Spleen (tissue), 11 donors: ENCODE measurements around the gene ETNPPL. TPM values are rescaled to one million over a fixed set of nuclear protein-coding genes. Genes with fewer than 3 reads are reported as not detected.
A peak's percentile ranks its signal among the peaks of the same experiment; 100 is the strongest.

ENCODE experiments used
- DNase-seq: peaks from one replicate; pipeline ENCODE4 v3.0.0-alpha.2; 2020
- H3K27ac ChIP-seq, 8 donors: fragments of 200-600 bp; sonication (generic) in 7 of 8; 1 replicate in 4 of 8; 2 replicates in 4 of 8; pipeline versions ENCODE4 v1.5.0 to v1.8.0; 2016 to 2021; ENCODE audit warnings: inconsistent platforms in 4 of 8, mild to moderate bottlenecking in 4 of 8, moderate library complexity in 1 of 8
- H3K27me3 ChIP-seq, 7 donors: fragments of 200-600 bp; sonication (generic) in 6 of 7; replicated peaks in 1 of 7; 1 replicate in 4 of 7; 2 replicates in 3 of 7; pipeline versions ENCODE4 v1.5.0 to v1.8.0; 2016 to 2021; ENCODE audit warnings: inconsistent platforms in 3 of 7, mild to moderate bottlenecking in 1 of 7
- H3K36me3 ChIP-seq, 6 donors: fragments of 200-600 bp; sonication (generic) in 5 of 6; 1 replicate in 4 of 6; 2 replicates in 2 of 6; pipeline versions ENCODE4 v1.5.0 to v1.8.0; 2016 to 2021; ENCODE audit warnings: inconsistent platforms in 2 of 6
- H3K4me1 ChIP-seq, 6 donors: fragments of 200-600 bp; sonication (generic) in 5 of 6; 1 replicate in 3 of 6; 2 replicates in 3 of 6; pipeline versions ENCODE4 v1.5.0 to v1.8.0; 2016 to 2021; ENCODE audit warnings: inconsistent platforms in 3 of 6
- H3K4me3 ChIP-seq, 8 donors: fragments of 200-600 bp; sonication (generic) in 7 of 8; 1 replicate in 4 of 8; 2 replicates in 4 of 8; pipeline versions ENCODE4 v1.5.0 to v1.8.0; 2016 to 2021; ENCODE audit warnings: inconsistent platforms in 4 of 8, mild to moderate bottlenecking in 4 of 8, moderate library complexity in 2 of 8
- H3K9me3 ChIP-seq, 8 donors: fragments of 200-600 bp; sonication (generic) in 7 of 8; 1 replicate in 4 of 8; 2 replicates in 4 of 8; pipeline versions ENCODE4 v1.5.0 to v1.8.0; 2016 to 2021; ENCODE audit warnings: inconsistent platforms in 4 of 8
- CTCF ChIP-seq, 11 experiments: fragments of 200-600 bp in 7 of 11; fragments of 450-650 bp in 4 of 11; sonication (generic) in 4 of 11; IDR thresholded peaks in 8 of 11; conservative IDR thresholded peaks in 3 of 11; 1 replicate in 7 of 11; 2 replicates in 4 of 11; pipeline versions ENCODE4 v1.4.0 to v1.8.0; 2016 to 2021; ENCODE audit warnings: antibody characterized with exemption in 11 of 11, inconsistent platforms in 4 of 11, mild to moderate bottlenecking in 1 of 11
- POLR2A ChIP-seq, 3 donors: fragments of 450-650 bp; IDR thresholded peaks; one replicate each; pipeline ENCODE4 v1.5.1; 2017; ENCODE audit warnings: antibody characterized with exemption in 3 of 3, mild to moderate bottlenecking in 1 of 3
- POLR2AphosphoS5 ChIP-seq, 3 donors: sonication (generic); formaldehyde crosslinking; IDR thresholded peaks; one replicate each; pipeline ENCODE4 v1.5.1; 2017; ENCODE audit warnings: antibody characterized with exemption in 3 of 3
- WGBS, 5 donors: extraction: QIAGEN DNeasy Blood & Tissue Kit in 3 of 5; methylation state at CpG; one replicate each; pipeline versions ENCODE4 v1.1.5 to v1.1.7; 2013 to 2018; 5-methylcytosine and 5-hydroxymethylcytosine counted together
- intact Hi-C: fragments of 100-400 bp; cut with DNase I; formaldehyde crosslinking; loops from one replicate; pipeline ENCODE4 v1.15.0; 2023; ENCODE audit warnings: low total_unique reads
- polyA plus RNA-seq, 3 donors: library from polyadenylated mRNA; stranded (reverse); fragments of 200-250 nt; gene quantifications; one replicate each; pipeline ENCODE4 v1.2.1, GENCODE V29; 2013
- total RNA-seq, 7 donors: library from RNA; depleted of rRNA in 3 of 7; stranded (reverse); fragments of >200 nt in 3 of 7; fragmentation: NEBNext Ultra II Directional in 4 of 7; extraction: Animal tissue kit (Norgen Biotek cat#: 25700) in 4 of 7; gene quantifications; one replicate each; pipeline versions ENCODE4 v1.1.0 to v1.2.1, GENCODE V29; 2016 to 2021
- donor health status: healthy with polysubstance abuse.
- donor health status: DM: no; HTN: no; CAD: no; lungs with moderate emphysema.
- donor health status: DM: no; HTN: no; CAD: no.
- donor health status: Bipolar disorder and iron deficiency.
- donor health status: healthy.
- donor health status: DM: no; HTN: no; CAD: no.
- donor health status: DM: yes; HTN: yes; CAD: no.

ETNPPL gene
- total and polyA plus RNA-seq, 10 donors = 0.50 to 3.1 (median 1.2) TPM; not detected in 1

- intact Hi-C loops = no loop called here
- no peak for DNase-seq
- Histone ChIP-seq H3K36me3 (no peaks in the 10 kb centered on the region), H3K27ac (no peak overlapping the region), H3K4me1 (no peaks in the 10 kb centered on the region), H3K27me3 (peaks cover 0 to 5% (median 0%) of the 10 kb centered on the region in 7 donors), H3K4me3 (no peak overlapping the region), H3K9me3 (no peaks in the 10 kb centered on the region)
- TF ChIP-seq POLR2AphosphoS5 (IDR thresholded peaks at IDR 0.05) (no peak), POLR2A (IDR thresholded peaks at IDR 0.05) (no peak), CTCF (IDR thresholded peaks at IDR 0.05 in 8 of 11, conservative IDR thresholded peaks at IDR 0.05 in 3 of 11) (no peak)
Observed at GRCh38 chr4:108703370-108703769, 59.5 kb downstream of the ETNPPL start.

DNA sequence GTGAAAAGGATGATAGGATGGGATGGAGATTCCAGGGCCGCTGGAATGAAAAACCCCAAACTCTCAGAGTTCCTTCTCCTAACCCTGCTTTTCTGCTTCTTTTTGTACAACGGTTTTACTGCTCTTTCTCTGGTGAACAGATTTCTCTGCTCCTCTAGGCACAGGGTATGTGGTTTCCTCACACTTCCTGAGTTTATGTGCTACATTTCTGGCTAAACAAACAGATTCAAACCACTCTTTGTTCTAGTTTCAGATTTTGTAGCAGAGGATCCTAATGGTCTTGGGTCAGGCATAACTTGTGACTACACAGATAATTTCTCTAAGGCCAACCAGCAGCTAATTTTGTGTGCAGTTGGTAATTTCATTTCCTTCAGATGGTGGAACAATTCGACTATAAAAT lies 59.9 kb downstream of the ETNPPL start:
- intact Hi-C loops = no loop called here
- H3K36me3 ChIP-seq = no peaks in the 10 kb centered on the region
- WGBS, 5 donors = 14 to 46% (median 22%) methylated on average over 3 of the region's 3 CpGs
- no peak for TF ChIP-seq POLR2A (IDR thresholded peaks at IDR 0.05)
- no peak for TF ChIP-seq CTCF (IDR thresholded peaks at IDR 0.05 in 8 of 11, conservative IDR thresholded peaks at IDR 0.05 in 3 of 11)
- no peak for TF ChIP-seq POLR2AphosphoS5 (IDR thresholded peaks at IDR 0.05)
- H3K9me3 ChIP-seq = no peaks in the 10 kb centered on the region
- no peak overlapping the region for H3K4me3 ChIP-seq
- peaks cover 0 to 5% (median 0%) of the 10 kb centered on the region in 7 donors for H3K27me3 ChIP-seq
- H3K4me1 ChIP-seq = no peaks in the 10 kb centered on the region
- no peak for DNase-seq
- H3K27ac ChIP-seq = no peak overlapping the region

GRCh38 chr4:108700081-108700757 lies 62.6 kb downstream of the ETNPPL start:
- DNase-seq = no peak
- intact Hi-C loops = no loop called here
- H3K27me3 ChIP-seq = peaks cover 0 to 5% (median 0%) of the 10 kb centered on the region in 7 donors
- H3K4me1 ChIP-seq = no peaks in the 10 kb centered on the region
- H3K36me3 ChIP-seq = no peaks in the 10 kb centered on the region
- 14 to 23% (median 21%) methylated on average over 1 of the region's 1 CpG for WGBS, 5 donors
- TF ChIP-seq CTCF (IDR thresholded peaks at IDR 0.05 in 8 of 11, conservative IDR thresholded peaks at IDR 0.05 in 3 of 11) (no peak), POLR2AphosphoS5 (IDR thresholded peaks at IDR 0.05) (no peak), POLR2A (IDR thresholded peaks at IDR 0.05) (no peak)
- peak overlapping the region in 1 of 8 donors; percentile 24 for H3K27ac ChIP-seq
- H3K9me3 ChIP-seq = no peaks in the 10 kb centered on the region
- H3K4me3 ChIP-seq = no peak overlapping the region

GRCh38 chr4:108696160-108696559 lies 66.7 kb downstream of the ETNPPL start:
- WGBS, 5 donors = 86 to 91% (median 88%) methylated on average over 3 of the region's 3 CpGs
- Histone ChIP-seq H3K27ac (no peak overlapping the region), H3K4me1 (no peaks in the 10 kb centered on the region), H3K36me3 (no peaks in the 10 kb centered on the region), H3K4me3 (no peak overlapping the region), H3K27me3 (peaks cover 0 to 5% (median 0%) of the 10 kb centered on the region in 7 donors), H3K9me3 (no peaks in the 10 kb centered on the region)
- DNase-seq = no peak
- TF ChIP-seq CTCF (IDR thresholded peaks at IDR 0.05 in 8 of 11, conservative IDR thresholded peaks at IDR 0.05 in 3 of 11) (no peak), POLR2A (IDR thresholded peaks at IDR 0.05) (no peak), POLR2AphosphoS5 (IDR thresholded peaks at IDR 0.05) (no peak)
- intact Hi-C loops = no loop called here
